HG03378 (cell line): ENCODE results near the gene TMEM101.
"Not testable (repeated sequence)": the region's sequence is repeated elsewhere in the genome, so short reads cannot be mapped to it uniquely, and the experiment has no call there.

Experiments
- ATAC-seq: cut with Tn5 transposase; IDR thresholded peaks from one replicate; pipeline ENCODE4 v1.9.1; 2021; ENCODE audit warnings: mild to moderate bottlenecking, moderate library complexity; ENCODE audit not compliant: unreplicated experiment

TMEM101 gene

DNA sequence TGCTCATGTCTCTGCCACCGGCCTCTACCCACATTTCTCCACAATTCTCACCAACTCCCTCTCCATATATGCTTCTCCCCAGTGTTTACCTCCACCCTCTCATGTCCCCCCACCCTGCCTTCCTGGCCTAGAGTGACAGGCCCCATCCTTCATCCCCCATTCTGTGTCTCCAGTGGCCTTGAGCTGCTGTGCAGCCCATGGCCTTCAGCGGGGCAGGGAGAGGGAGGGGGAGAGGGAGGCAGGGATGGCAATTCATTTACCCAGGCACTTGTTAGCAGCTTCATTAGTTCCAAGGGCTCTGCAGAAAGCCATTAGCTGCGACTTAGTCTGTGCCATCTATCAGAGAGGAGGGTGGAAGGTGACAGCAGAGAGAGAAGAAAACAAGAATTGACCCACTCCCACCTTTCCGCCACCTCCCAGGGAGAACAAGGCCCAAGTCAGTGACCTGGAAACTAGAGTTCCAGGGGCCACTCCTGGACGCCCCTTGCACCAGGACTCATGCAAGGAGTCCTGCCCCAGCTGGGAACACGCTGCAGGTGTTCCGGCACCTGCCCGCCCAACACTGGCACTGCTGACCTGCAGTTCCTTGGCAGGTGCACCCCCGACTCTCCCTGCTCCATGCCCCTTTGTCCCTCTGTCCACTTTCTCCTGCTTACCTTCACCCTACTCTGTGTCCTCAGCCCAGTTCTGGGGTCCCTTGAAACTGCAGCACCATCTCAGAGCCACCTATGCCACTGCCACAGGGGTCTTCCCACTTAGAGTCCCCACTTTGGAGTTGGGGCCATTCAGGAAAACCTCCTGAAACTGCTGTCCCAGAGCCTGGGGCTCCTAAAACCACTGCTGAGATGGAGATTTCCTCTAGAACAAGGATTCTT is 37.6 kb downstream of the TMEM101 start:
- no peak for ATAC-seq

DNA sequence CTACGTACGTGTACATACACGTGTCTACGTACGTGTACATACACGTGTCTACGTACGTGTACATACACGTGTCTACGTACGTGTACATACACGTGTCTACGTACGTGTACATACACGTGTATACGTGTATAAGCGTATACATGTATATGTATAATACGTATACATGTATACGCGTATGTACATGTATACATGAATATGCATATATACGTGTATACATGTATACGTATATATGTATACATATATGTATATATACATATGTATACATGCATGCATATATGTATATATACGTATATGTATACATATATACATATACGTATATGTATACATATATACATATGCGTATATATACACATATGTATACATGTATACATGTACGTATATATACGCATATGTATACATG is 38.9 kb downstream of the TMEM101 start:
- ATAC-seq = no peak

DNA sequence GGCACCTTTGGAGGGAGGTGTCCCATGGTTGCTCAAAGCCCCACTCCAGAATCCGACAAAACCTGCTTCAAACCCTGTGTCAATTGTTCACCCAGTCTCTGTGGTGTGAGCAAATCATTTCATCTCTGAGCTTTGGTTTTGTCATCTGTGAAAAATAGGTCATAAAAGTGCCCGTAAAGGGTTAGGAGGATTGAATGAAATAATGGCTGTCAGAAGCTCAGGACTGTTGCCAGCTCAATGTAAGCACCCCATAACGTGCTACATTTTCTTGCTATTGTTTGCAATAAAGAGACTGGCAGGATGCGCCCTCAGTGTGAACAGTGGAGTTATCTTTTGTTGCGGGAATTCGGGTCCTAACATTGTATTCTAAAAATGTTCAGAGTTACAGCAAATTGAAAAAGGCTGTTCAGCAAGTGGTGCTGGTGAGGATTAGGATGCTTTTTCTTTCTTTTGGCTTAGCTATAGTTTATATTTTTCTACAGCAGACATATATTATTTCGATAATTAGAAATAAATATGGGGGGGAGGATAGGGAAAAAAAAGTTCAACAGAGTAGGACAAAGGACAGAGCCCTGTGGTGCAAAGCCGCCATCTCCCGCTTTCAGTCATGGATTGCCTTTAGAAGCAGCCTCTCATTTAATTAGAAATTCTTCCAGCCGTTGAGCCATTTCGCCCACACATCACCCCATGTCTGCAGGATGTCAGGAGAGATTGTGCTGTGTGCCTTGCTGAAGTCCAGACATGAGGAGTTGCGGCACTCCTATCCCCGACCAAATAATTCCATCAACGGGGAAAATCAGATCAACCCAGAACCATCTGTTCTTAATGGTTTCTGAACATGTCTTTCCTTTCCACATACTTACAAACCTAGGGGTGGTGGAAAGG is 40.1 kb downstream of the TMEM101 start:
- ATAC-seq = no peak

DNA sequence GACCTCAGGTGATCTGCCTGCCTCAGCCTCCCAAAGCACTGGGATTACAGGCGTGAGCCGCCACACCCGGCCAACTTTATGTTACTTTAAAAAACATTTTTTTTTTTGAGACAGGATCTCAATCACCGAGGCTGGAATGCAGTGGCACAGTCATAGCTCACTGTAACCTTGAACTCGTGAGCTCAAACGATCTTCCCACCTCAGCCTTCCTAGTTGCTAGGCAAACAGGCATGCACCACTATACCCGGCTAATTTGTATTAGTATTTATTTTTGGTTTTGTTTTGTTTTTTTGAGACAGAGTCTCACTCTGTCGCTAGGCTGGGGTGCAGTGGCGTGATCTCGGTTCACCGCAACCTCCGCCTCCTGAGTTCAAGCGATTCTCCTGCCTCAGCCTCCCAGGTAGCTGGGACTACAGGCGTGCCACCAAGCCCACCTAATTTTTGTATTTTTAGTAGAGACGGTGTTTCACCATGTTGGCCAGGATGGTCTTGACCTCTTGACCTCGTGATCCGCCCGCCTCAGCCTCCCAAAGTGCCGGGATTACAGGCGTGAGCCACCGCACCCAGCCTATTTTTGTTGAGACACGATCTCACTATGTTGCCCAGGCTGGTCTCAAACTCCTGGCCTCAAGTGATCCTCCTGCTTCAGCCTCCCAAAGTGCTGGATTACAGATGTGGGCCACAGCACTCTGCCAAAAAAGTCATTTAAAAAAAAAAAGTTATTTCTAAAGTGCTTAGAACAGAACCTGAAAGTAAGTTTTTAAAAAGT is 42.1 kb downstream of the TMEM101 start:
- ATAC-seq = not testable (repeated sequence)

DNA sequence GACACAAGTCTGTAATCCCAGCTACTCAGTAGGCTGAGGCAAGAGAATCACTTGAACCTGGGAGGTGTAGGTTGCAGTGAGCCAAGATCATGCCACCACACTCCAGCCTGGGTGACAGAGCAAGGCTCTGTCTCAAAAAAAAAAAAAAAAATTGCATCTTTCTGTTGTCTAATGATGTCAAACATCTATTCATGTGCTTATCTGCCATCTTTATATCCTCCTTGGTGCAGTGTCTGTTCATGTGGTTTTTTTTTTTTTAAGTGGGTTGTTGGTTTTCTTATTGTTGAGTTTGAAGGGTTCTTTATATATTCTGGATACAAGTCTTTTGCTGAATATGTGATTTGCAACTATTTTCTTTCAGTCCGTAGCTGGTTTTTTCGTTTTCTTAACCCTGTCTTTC is 43.3 kb downstream of the TMEM101 start:
- ATAC-seq = not testable (repeated sequence)

DNA sequence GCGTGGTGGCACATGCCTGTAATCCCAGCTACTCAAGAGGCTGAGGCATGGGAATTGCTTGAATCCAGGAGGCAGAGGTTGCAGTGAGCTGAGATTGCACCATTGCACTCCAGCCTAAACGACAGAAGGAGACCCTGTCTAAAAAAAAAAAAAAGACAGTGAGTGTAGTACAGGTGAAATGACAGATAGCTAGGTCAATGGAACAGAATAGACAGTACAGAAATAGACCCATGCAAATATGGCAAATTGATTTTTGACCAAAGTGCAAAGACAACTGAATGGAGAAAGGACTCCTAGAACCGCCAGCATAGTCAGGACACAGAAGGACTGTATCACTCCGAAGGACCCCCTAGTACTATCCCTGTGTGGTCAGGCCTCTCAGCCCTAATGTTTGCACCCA is 44.4 kb downstream of the TMEM101 start:
- ATAC-seq = no peak

DNA sequence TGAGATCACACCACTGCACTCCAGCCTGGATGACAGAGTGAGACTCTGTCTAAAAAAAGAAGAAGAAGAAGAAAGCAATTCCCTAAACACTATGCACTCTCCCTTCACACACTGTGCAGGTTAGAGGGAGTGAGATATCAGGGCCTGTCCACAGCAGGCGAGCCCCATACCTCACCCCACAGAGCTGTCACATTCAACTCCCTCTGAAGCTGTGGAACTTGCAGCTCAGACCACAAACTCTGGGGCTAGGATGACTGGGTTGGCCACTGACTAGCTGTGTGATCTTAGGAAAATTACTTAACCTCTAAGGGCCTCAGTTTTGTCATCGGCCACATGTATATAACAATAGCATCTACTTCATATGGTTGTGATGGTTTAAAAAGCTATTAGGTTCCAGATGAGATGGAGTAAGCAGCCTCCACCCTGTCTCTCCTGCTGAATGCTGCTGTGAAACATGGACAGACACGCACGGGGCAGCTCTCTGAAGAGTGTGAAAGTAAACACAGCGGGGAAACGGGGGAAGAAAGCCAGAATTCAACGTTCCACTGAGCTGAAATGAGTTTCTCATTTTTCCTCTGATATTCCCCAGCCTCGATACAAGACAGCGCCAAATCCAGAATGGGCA is 47.4 kb downstream of the TMEM101 start:
- ATAC-seq = no peak

DNA sequence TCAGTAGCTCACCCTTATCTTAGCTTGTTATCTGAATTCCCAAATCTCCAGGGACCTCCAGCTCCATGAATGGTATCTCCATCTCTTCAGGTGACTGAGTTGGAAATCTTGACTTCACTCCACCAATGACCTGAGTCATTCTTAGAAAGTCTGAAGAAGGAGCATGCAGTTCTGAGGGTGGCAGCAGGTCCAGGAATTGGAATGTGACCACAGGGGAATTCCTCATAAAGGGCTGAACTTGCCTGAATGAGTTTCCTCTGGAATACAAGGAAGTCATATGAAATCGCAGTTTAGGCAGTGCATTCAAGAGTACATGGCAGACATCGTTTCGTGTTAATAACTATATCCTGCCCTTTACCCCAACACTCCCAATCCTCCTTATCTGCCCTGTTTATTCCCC is 48.5 kb downstream of the TMEM101 start:
- ATAC-seq = no peak

DNA sequence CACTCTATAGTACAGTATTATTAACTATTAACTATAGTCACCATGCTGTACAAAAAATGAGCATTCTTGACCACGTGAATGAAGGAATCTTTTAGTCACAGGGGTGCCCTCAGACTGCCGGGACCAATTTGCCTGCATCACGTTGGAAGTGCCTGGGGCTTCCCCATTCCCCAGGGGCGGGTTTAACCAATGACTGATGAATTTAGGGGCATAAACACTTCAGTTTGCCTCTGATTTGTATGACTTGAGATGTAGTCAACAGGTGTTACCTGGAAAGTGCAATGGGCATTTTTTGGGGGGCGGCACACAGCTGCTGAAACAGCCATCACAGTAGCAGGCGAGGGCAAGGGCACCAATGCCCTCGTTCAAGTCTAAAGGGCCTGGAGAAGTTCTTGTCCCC is 52.3 kb downstream of the TMEM101 start:
- ATAC-seq = no peak

DNA sequence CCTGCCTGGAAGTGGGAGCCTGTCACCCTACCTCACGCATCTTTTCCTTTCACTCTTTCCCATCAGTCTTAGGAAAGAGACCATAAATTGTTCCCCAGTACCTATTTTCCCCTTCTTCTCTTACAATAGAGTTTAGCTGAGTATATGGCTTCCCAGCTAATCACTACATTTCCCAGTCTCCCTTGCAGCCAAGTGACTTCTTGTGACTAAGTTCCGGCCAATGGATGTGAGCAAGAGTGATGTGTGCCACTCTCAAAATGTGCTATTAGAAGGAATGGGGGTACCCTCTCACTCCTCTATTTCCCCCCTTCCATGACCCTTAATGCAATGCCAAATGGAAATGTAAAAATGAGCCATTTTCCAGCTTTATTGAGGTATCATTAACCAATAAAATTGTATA is 52.8 kb downstream of the TMEM101 start:
- no peak for ATAC-seq

DNA sequence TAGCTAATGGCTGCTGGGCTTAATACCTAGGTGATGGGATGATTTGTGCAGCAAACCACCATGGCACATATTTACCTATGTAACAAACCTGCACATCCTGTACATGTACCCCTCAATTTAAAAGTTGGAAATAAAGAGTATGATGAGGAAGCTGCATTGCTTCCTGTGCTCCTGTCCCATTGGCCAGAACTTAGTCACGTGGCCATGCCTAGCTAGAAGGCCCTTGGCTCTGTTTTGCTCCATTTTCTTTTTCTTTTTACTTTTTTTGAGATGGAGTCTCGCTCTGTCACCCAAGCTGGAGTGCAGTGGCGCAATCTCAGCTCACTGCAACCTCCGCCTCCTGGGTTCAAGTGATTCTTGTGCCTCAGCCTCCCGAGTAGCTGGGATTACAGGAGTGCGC is 53.5 kb downstream of the TMEM101 start:
- not testable (repeated sequence) for ATAC-seq
